SJCRH30 (cell line): ENCODE results near the gene DYNLT1. TPM values are rescaled to one million over a fixed set of nuclear protein-coding genes. Genes with fewer than 3 reads are reported as not detected.
"Not testable (repeated sequence)": the region's sequence is repeated elsewhere in the genome, so short reads cannot be mapped to it uniquely, and the experiment has no call there.

Source experiments
- DNase-seq, 2 experiments: peaks; one replicate each; pipeline ENCODE4 v3.0.0-alpha.2; 2015 to 2020
- H3K27ac ChIP-seq: fragments of 250-450 bp; sonication (Bioruptor Pico); 2 replicates; pipeline ENCODE4 v1.5.1; 2020; ENCODE audit warnings: mild to moderate bottlenecking, moderate library complexity
- H3K27me3 ChIP-seq: fragments of 250-450 bp; sonication (Bioruptor Pico); 2 replicates; pipeline ENCODE4 v1.5.1; 2020; ENCODE audit warnings: mild to moderate bottlenecking, moderate library complexity
- H3K36me3 ChIP-seq: fragments of 250-450 bp; sonication (Bioruptor Pico); 2 replicates; pipeline ENCODE4 v1.5.1; 2020; ENCODE audit warnings: mild to moderate bottlenecking, moderate library complexity
- H3K4me1 ChIP-seq: fragments of 250-450 bp; sonication (Bioruptor Pico); 2 replicates; pipeline ENCODE4 v1.5.1; 2020; ENCODE audit warnings: mild to moderate bottlenecking, moderate library complexity
- H3K4me3 ChIP-seq: fragments of 250-450 bp; sonication (Bioruptor Pico); 2 replicates; pipeline ENCODE4 v1.5.1; 2020; ENCODE audit warnings: mild to moderate bottlenecking, moderate library complexity
- H3K9me3 ChIP-seq: fragments of 250-450 bp; sonication (Bioruptor Pico); replicated peaks from 2 replicates; pipeline ENCODE4 v1.5.1; 2020; ENCODE audit warnings: mild to moderate bottlenecking, moderate library complexity
- total RNA-seq: library from RNA; depleted of rRNA; stranded (reverse); fragments of >200 nt; shearing (Covaris generic); gene quantifications from 2 replicates; pipeline ENCODE4 v1.2.3, GENCODE V29; 2014

DYNLT1 gene
- total RNA-seq, 1 experiment from 2014 or later: 104 TPM

DNA sequence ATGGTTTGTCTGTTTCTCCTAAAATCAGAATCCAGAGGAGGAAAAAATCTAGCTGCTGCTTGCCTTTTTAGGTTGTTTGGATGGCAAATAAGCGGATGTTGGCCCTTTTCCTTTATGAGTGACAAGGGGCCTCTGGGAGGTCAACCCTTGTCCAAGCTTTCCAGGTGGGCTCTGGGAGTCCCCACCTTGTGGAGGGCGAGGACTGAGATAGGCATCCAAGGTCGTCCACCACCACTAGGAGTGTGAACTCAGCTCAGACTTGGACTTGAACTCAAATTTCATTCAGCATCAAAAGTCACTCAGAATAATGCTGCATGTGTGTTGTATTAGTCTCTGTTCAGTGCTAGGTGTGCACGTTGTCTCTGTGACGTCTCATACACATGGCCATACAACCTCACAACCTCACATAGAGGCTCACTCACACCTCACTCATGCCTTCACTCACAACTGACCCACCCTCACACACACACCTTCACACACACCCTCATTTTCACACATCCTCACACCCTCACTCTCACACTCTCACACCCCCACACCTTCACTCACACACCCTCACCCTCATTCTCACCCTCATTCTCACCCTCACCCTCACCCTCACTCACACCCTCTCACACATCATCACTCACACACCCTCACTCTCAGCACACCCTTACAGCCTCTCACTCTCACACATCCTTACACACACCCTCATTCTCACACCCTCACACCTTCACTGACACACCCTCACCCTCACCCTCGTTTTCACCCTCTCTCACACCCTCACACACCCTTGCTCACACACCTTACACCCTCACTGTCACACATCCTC lies 18.0 kb downstream of the DYNLT1 start:
- Histone ChIP-seq H3K4me1 (no peaks in the 10 kb centered on the region), H3K36me3 (peaks cover 14% of the 10 kb centered on the region; the same call in 1 of the 2 replicates), H3K27ac (no peak overlapping the region; the same call in 1 of the 2 replicates), H3K27me3 (no peaks in the 10 kb centered on the region), H3K9me3 (no peaks in the 10 kb centered on the region), H3K4me3 (no peak overlapping the region)
- no peak for DNase-seq

- H3K4me3 ChIP-seq: no peak overlapping the region
- peaks cover 12% of the 10 kb centered on the region; the same call in 1 of the 2 replicates for H3K36me3 ChIP-seq
- H3K27me3 ChIP-seq: no peaks in the 10 kb centered on the region
- no peak overlapping the region for H3K27ac ChIP-seq
- DNase-seq: no peak
- H3K4me1 ChIP-seq: no peaks in the 10 kb centered on the region
- no peaks in the 10 kb centered on the region for H3K9me3 ChIP-seq
Observed at GRCh38 chr6:158625881-158626305, 18.6 kb downstream of the DYNLT1 start.

GRCh38 chr6:158624684-158625682 lies 19.6 kb downstream of the DYNLT1 start:
- no peaks in the 10 kb centered on the region for H3K27me3 ChIP-seq
- no peak overlapping the region for H3K4me3 ChIP-seq
- peaks cover 17% of the 10 kb centered on the region; the same call in 1 of the 2 replicates for H3K36me3 ChIP-seq
- DNase-seq: no peak
- H3K4me1 ChIP-seq: no peaks in the 10 kb centered on the region
- no peak overlapping the region for H3K27ac ChIP-seq
- no peaks in the 10 kb centered on the region for H3K9me3 ChIP-seq

- Histone ChIP-seq H3K27me3 (no peaks in the 10 kb centered on the region), H3K9me3 (0 out of 2 replicates have a peak, but pooled peaks cover 2% of the 10 kb centered on the region), H3K36me3 (peaks cover 18% of the 10 kb centered on the region; the same call in 1 of the 2 replicates), H3K4me3 (no peak overlapping the region), H3K4me1 (no peaks in the 10 kb centered on the region), H3K27ac (no peak overlapping the region)
- DNase-seq: no peak
Observed at GRCh38 chr6:158622545-158623190, 21.9 kb downstream of the DYNLT1 start.

DNA sequence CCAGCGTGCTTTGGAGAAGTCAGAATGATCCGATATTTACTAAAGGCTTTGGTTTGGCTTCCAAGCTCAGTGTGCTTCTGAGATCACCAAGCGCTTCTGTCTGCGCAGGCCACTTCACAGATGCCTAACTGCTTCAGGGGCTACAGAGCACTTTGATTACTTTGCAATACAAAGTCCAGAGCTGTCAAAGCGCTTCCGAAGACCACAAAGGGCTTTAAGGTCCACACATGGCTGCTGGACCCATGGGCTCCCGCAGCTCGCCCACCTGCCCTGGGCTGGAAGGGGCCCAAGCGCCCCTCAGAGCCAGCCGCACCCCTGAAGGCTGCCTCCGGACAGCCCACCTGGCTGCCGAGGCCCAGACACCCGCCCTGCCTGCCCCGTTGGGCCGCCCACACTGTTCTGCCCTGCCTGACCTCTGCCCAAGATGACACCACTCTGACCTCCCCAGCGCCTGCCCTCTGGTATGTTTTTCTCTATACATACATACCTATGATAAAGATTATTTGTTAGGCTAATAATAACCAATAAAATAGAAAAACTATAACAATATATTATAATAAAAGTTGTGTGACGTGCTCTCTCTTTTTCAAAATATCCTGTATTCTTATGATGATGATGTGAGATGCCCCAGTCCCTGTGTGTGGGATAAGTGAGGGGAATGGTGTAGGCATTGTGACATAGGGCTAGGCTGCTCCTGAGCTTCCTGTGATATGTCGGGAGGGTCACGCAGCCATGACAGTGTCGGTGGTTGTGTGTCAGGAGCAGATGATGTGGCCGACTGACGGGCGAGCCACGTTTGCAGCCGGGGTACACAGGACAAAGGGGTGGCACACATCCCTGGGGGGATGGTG lies 22.6 kb downstream of the DYNLT1 start:
- peaks cover 20% of the 10 kb centered on the region; the same call in 1 of the 2 replicates for H3K36me3 ChIP-seq
- H3K27me3 ChIP-seq: no peaks in the 10 kb centered on the region
- H3K27ac ChIP-seq: no peak overlapping the region
- DNase-seq: no peak
- H3K9me3 ChIP-seq: 0 out of 2 replicates have a peak, but pooled peaks cover 2% of the 10 kb centered on the region
- no peak overlapping the region for H3K4me3 ChIP-seq
- no peaks in the 10 kb centered on the region for H3K4me1 ChIP-seq

- H3K4me1 ChIP-seq: no peaks in the 10 kb centered on the region
- no peak for DNase-seq
- H3K27me3 ChIP-seq: no peaks in the 10 kb centered on the region
- H3K36me3 ChIP-seq: peaks cover 23% of the 10 kb centered on the region; the same call in 1 of the 2 replicates
- no peak overlapping the region for H3K4me3 ChIP-seq
- H3K9me3 ChIP-seq: 0 out of 2 replicates have a peak, but pooled peaks cover 2% of the 10 kb centered on the region
- no peak overlapping the region for H3K27ac ChIP-seq
Observed at GRCh38 chr6:158620963-158621693, 23.4 kb downstream of the DYNLT1 start.

- no peaks in the 10 kb centered on the region for H3K27me3 ChIP-seq
- no peak overlapping the region for H3K27ac ChIP-seq
- DNase-seq: no peak
- H3K4me1 ChIP-seq: no peaks in the 10 kb centered on the region
- H3K4me3 ChIP-seq: no peak overlapping the region
- H3K36me3 ChIP-seq: peaks cover 25% of the 10 kb centered on the region; the same call in 1 of the 2 replicates
- peaks cover 2% of the 10 kb centered on the region; the same call in 1 of the 2 replicates for H3K9me3 ChIP-seq
Observed at GRCh38 chr6:158619922-158620801, 24.4 kb downstream of the DYNLT1 start.

DNA sequence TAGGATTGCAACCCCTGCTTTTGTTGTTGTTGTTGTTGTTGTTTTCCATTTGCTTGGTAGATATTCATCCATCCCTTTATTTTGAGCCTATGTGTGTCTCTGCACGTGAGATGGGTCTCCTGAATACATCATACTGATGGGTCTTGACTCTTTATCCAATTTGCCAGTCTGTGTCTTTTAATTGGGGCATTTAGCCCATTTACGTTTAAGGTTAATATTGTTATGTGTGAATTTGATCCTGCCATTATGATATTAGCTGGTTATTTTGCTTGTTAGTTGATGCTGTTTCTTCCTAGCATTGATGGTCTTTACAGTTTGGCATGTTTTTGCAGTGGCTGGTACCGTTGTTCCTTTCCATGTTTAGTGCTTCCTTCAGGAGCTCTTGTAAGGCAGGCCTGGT lies 26.3 kb downstream of the DYNLT1 start:
- not testable (repeated sequence) for H3K4me3 ChIP-seq, H3K4me1 ChIP-seq, H3K27me3 ChIP-seq, H3K9me3 ChIP-seq, H3K27ac ChIP-seq, DNase-seq
- peaks cover 34% of the 10 kb centered on the region; the same call in 1 of the 2 replicates for H3K36me3 ChIP-seq

DNA sequence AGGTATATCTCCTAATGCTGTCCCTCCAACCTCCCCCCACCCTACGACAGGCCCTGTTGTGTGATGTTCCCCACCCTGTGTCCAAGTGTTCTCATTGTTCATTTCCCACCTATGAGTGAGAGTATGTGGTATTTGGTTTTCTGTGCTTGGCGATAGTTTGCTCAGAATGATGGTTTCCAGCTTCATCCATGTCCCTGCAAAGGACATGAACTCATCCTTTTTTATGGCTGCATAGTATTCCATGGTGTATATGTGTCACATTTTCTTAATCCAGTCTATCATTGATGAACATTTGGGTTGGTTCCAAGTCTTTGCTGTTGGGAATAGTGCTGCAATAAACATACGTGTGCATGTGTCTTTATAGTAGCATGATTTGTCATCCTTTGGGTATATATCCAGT lies 29.9 kb downstream of the DYNLT1 start:
- not testable (repeated sequence) for DNase-seq, H3K27me3 ChIP-seq, H3K9me3 ChIP-seq

GRCh38 chr6:158611541-158612370 lies 32.8 kb downstream of the DYNLT1 start:
- H3K4me3 ChIP-seq: no peak overlapping the region
- no peak for DNase-seq
- no peaks in the 10 kb centered on the region for H3K27me3 ChIP-seq
- H3K9me3 ChIP-seq: no peaks in the 10 kb centered on the region; the same call in none of the 2 replicates
- peaks cover 3% of the 10 kb centered on the region; the same call in 1 of the 2 replicates for H3K4me1 ChIP-seq
- H3K36me3 ChIP-seq: peaks cover 41% of the 10 kb centered on the region
- H3K27ac ChIP-seq: no peak overlapping the region

More for the DNA sequence above, 29.9 kb downstream of the DYNLT1 start:
- not testable (repeated sequence) for H3K27ac ChIP-seq, H3K4me1 ChIP-seq, H3K4me3 ChIP-seq
- peaks cover 39% of the 10 kb centered on the region for H3K36me3 ChIP-seq

DNA sequence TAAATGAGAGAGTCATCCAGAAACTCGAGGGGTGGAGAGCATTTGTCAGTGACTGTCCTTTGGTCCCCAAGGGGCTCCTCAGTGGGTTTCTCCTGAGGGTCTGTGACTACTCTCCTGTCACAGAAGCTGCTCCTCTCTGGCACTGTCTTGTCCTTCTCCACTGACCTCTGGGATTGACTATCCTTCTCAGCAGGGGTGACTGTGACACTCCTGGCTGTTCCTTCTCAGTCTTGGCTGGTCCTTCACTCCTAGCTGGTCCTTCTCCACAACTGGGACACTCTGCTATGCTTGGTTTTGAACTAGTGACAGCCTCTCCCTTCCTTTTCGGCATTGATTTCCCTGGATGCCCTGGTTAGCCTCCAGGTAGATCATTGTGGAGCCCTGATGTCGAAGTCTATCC lies 33.5 kb downstream of the DYNLT1 start:
- Histone ChIP-seq H3K36me3 (peaks cover 44% of the 10 kb centered on the region), H3K4me3 (no peak overlapping the region), H3K9me3 (no peaks in the 10 kb centered on the region; the same call in none of the 2 replicates), H3K4me1 (peaks cover 3% of the 10 kb centered on the region; the same call in 1 of the 2 replicates), H3K27ac (no peak overlapping the region), H3K27me3 (no peaks in the 10 kb centered on the region)
- no peak for DNase-seq
